GM12878 (cell line): Measurements from ENCODE around the gene EEF1A2. TPM values are rescaled to one million over a fixed set of nuclear protein-coding genes. Genes with fewer than 3 reads are reported as not detected.

ENCODE experiments used
- ATAC-seq: fragments of 200-7000 bp; cut with Tn5 transposase; 3 replicates; pipeline ENCODE4 v1.9.1; 2020; ENCODE audit warnings: mild to moderate bottlenecking, moderate library complexity
- BruUV-seq: library from RNA; stranded (reverse); fragments of 400-500 nt; replicated peaks from 2 replicates; lab custom pipeline; 2021; lab: Mats Ljungman, UMichigan
- CTCF ChIA-PET: fragments of 300-600 bp; sonication (Branson Sonifier 250); formaldehyde crosslinking; extraction: SDS; loops from one replicate; lab custom pipeline; 2021; ENCODE audit warnings: inconsistent platforms; lab: Yijun Ruan, JAX
- POLR2A ChIA-PET: fragments of 350-600 bp; formaldehyde crosslinking; extraction: SDS; loops from one replicate; lab custom pipeline; 2021; ENCODE audit warnings: inconsistent platforms; lab: Charles Lee
- RAD21 ChIA-PET: fragments of 300-600 bp; sonication (Branson Sonifier 250); formaldehyde crosslinking; loops from one replicate; lab custom pipeline; 2023; ENCODE audit warnings: antibody characterized with exemption; ENCODE audit not compliant: unreplicated experiment; lab: Charles Lee
- SMC1A ChIA-PET: fragments of 300-600 bp; sonication (Branson Sonifier 250); formaldehyde crosslinking; loops from one replicate; lab custom pipeline; 2023; ENCODE audit not compliant: unreplicated experiment, uncharacterized antibody; lab: Charles Lee
- DNase-seq: peaks from one replicate; pipeline ENCODE4 v3.0.0-alpha.2; 2011; ENCODE audit warnings: low read depth, low spot score
- FAIRE-seq: peaks from 3 replicates; lab custom pipeline; 2011; peaks lifted over from hg19 to GRCh38; lab: Jason Lieb, UNC
- H2AFZ ChIP-seq: 2 replicates; pipeline ENCODE4 v1.6.0; 2011; ENCODE audit warnings: low read depth, low read length, control low read depth; ENCODE audit not compliant: control insufficient read depth
- H3K27ac ChIP-seq: 2 replicates; pipeline ENCODE4 v1.5.1; 2011; ENCODE audit warnings: control low read depth; ENCODE audit not compliant: control insufficient read depth, insufficient read depth
- H3K27me3 ChIP-seq, 2 experiments: replicated peaks in 1 of 2; 2 replicates each; pipeline versions ENCODE4 v1.6.0 to v1.6.1; 2011; ENCODE audit warnings: low read length in 1 of 2; ENCODE audit not compliant: control insufficient read depth in 2 of 2, insufficient read depth in 2 of 2
- H3K36me3 ChIP-seq, 2 experiments: 2 replicates each; pipeline ENCODE4 v1.5.1; 2011; ENCODE audit warnings: low read length in 1 of 2; ENCODE audit not compliant: control insufficient read depth in 2 of 2, insufficient read depth in 2 of 2
- H3K4me1 ChIP-seq: 2 replicates; pipeline ENCODE4 v1.6.1; 2011; ENCODE audit warnings: mild to moderate bottlenecking, low read length, moderate library complexity, mixed read lengths; ENCODE audit not compliant: control insufficient read depth, insufficient read depth
- H3K4me2 ChIP-seq: 2 replicates; pipeline ENCODE4 v1.6.0; 2011; ENCODE audit warnings: control low read depth; ENCODE audit not compliant: control insufficient read depth, insufficient read depth
- H3K4me3 ChIP-seq: fragments of 200-600 bp; sonication (generic); 2 replicates; pipeline ENCODE4 v1.5.1; 2016
- H3K79me2 ChIP-seq: 2 replicates; pipeline ENCODE4 v1.6.0; 2011; ENCODE audit warnings: low read length; ENCODE audit not compliant: control insufficient read depth, insufficient read depth
- H3K9ac ChIP-seq: 2 replicates; pipeline ENCODE4 v1.8.0; 2011; ENCODE audit warnings: low read length, control low read depth, mixed read lengths; ENCODE audit not compliant: control insufficient read depth, insufficient read depth
- H3K9me3 ChIP-seq: replicated peaks from 3 replicates; pipeline ENCODE4 v1.5.1; 2011; ENCODE audit warnings: mild to moderate bottlenecking, low read length; ENCODE audit not compliant: control insufficient read depth, insufficient read depth
- H4K20me1 ChIP-seq: 2 replicates; pipeline ENCODE4 v1.6.0; 2011; ENCODE audit not compliant: control insufficient read depth, insufficient read depth
- CBX5 ChIP-seq: sonication (generic); IDR thresholded peaks from 2 replicates; pipeline ENCODE4 v1.6.1; 2016; ENCODE audit warnings: low read depth, moderate library complexity, mild to moderate bottlenecking, inconsistent platforms
- CEBPZ ChIP-seq: fragments of 150-350 bp; IDR thresholded peaks from 2 replicates; pipeline ENCODE4 v1.6.1; 2016; ENCODE audit warnings: low read depth, low read length
- USF1 ChIP-seq: IDR thresholded peaks from 2 replicates; pipeline ENCODE4 v1.6.1; 2011; ENCODE audit warnings: borderline replicate concordance, low read depth, mild to moderate bottlenecking, moderate library complexity, mixed read lengths, low read length; ENCODE audit not compliant: insufficient read depth; ENCODE audit errors: extremely low read length
- YY1 ChIP-seq: IDR thresholded peaks from 2 replicates; pipeline ENCODE4 v1.6.1; 2011; ENCODE audit warnings: low read depth, mild to moderate bottlenecking, low read length
- WGBS: methylation state at CpG from one replicate; pipeline ENCODE4 v1.1.6; 2016; ENCODE audit warnings: low lambda C conversion rate; ENCODE audit not compliant: insufficient replicate concordance, insufficient coverage; ENCODE audit errors: missing lambda C conversion rate; 5-methylcytosine and 5-hydroxymethylcytosine counted together
- in situ Hi-C: fragments of 300-500 bp; cut with MboI; formaldehyde crosslinking; loops from 9 replicates; pipeline ENCODE4 v1.14.3; 2018; ENCODE audit warnings: mixed read lengths
- intact Hi-C: fragments of 100-400 bp; cut with micrococcal nuclease; formaldehyde crosslinking; loops from one replicate; pipeline ENCODE4 v1.14.2; 2022; ENCODE audit not compliant: unreplicated experiment
- polyA plus RNA-seq, 11 experiments: library from polyadenylated mRNA; depleted of rRNA in 4 of 11; unstranded in 6 of 11; stranded (reverse) in 5 of 11; fragments of >200 nt; fragmentation: Nextera tagmentation in 4 of 11; fragmentation: Illumina TruSeq in 1 of 11; extraction: Ambion mirVana in 4 of 11; extraction: Trizol in 1 of 11; gene quantifications; 1 replicate in 1 of 11; 2 replicates in 10 of 11; pipeline versions ENCODE4 v1.2.1 to v1.2.3, GENCODE V29; 2011 to 2016; ENCODE audit warnings: inconsistent platforms in 2 of 11, missing spikeins in 2 of 11, low read depth in 1 of 11
- total RNA-seq, 4 experiments: library from RNA; depleted of rRNA in 3 of 4; stranded (reverse); fragments of >200 nt in 3 of 4; fragmentation: Illumina TruSeq in 1 of 4; extraction: Trizol in 1 of 4; gene quantifications; 2 replicates each; pipeline versions ENCODE4 v1.2.1 to v1.2.3, GENCODE V29; 2013 to 2021

EEF1A2 gene
- total and polyA plus RNA-seq, 10 of the 15 experiments (the other 5 are each of a cell fraction or from before 2014, with no cell fraction given): 0.56 TPM; not detected in 9

GRCh38 chr20:63466250-63466825, 32.5 kb downstream of the EEF1A2 start:
- ChIA-PET CTCF (interaction anchor here (1.0 kb wide), 1 partner anchor 30 kb away, joined by 3 read pairs; no protein-coding TSS in a partner anchor), SMC1A (no interaction called here), POLR2A (no interaction called here), RAD21 (no interaction called here)
- no peaks in the 10 kb centered on the region for H3K36me3 ChIP-seq
- no peaks in the 10 kb centered on the region for H4K20me1 ChIP-seq
- DNase-seq (no peak), ATAC-seq (no peak), FAIRE-seq (no peak)
- no peak overlapping the region for H3K9ac ChIP-seq
- in situ Hi-C loops: no loop called here
- no peaks in the 10 kb centered on the region for H3K79me2 ChIP-seq
- 58% methylated on average over 51 of the region's 55 CpGs for WGBS
- peaks cover 3 to 9% of the 10 kb centered on the region in 2 experiments; a peak in 3 of 4 replicates for H3K27me3 ChIP-seq
- H3K4me1 ChIP-seq: no peaks in the 10 kb centered on the region
- no peak overlapping the region for H3K27ac ChIP-seq
- intact Hi-C loops: no loop called here
- H3K4me2 ChIP-seq: no peak overlapping the region
- no peak overlapping the region for H3K4me3 ChIP-seq
- no peak overlapping the region for H2AFZ ChIP-seq
- peak; percentile 25 for TF ChIP-seq USF1
- TF ChIP-seq YY1: no peak
- BruUV-seq: no TSS peak
- no peaks in the 10 kb centered on the region for H3K9me3 ChIP-seq

GRCh38 chr20:63465380-63466249, 33.3 kb downstream of the EEF1A2 start:
- SMC1A ChIA-PET: no interaction called here
- ATAC-seq (no peak), FAIRE-seq (no peak), DNase-seq (no peak)
- WGBS: 68% methylated on average over 52 of the region's 56 CpGs
- Histone ChIP-seq H3K9me3 (no peaks in the 10 kb centered on the region), H3K9ac (no peak overlapping the region), H3K4me1 (no peaks in the 10 kb centered on the region), H3K4me2 (no peak overlapping the region), H3K79me2 (no peaks in the 10 kb centered on the region), H3K36me3 (no peaks in the 10 kb centered on the region), H3K27me3 (peaks cover under 1 to 6% of the 10 kb centered on the region in 2 experiments; a peak in 3 of 4 replicates), H4K20me1 (no peaks in the 10 kb centered on the region), H2AFZ (no peak overlapping the region), H3K27ac (no peak overlapping the region), H3K4me3 (no peak overlapping the region)
- in situ Hi-C loops (no loop called here), intact Hi-C loops (no loop called here)
- POLR2A ChIA-PET: no interaction called here
- CTCF ChIA-PET: interaction anchor here (1.0 kb wide), 1 partner anchor 31 kb away, joined by 3 read pairs; no protein-coding TSS in a partner anchor
- RAD21 ChIA-PET: no interaction called here
- BruUV-seq: no TSS peak
- no peak for TF ChIP-seq CBX5
- TF ChIP-seq CEBPZ: no peak
